K562 (cell line): ENCODE measurements around the gene WNT16. TPM values are rescaled to one million over a fixed set of nuclear protein-coding genes. Genes with fewer than 3 reads are reported as not detected.

Experiments
- ASH1L ChIP-seq: fragments of 450-650 bp; IDR thresholded peaks from 2 replicates; pipeline ENCODE4 v1.6.1; 2018; ENCODE audit warnings: borderline replicate concordance, mild to moderate bottlenecking, low read depth; ENCODE audit not compliant: partially characterized antibody
- CHD7 ChIP-seq: fragments of 200-600 bp; sonication (generic); IDR thresholded peaks from one replicate; pipeline ENCODE4 v1.6.1; 2012; ENCODE audit warnings: mild to moderate bottlenecking, low read depth, low read length, inconsistent platforms
- polyA plus RNA-seq, 8 experiments: library from polyadenylated mRNA; depleted of rRNA in 4 of 8; stranded (reverse) in 5 of 8; unstranded in 3 of 8; fragments of >200 nt; fragmentation: Nextera tagmentation in 2 of 8; fragmentation: Illumina TruSeq in 1 of 8; extraction: Ambion mirVana in 2 of 8; extraction: Trizol in 1 of 8; gene quantifications; 2 replicates each; pipeline versions ENCODE4 v1.2.1 to v1.2.3, GENCODE V29; 2011 to 2014; ENCODE audit warnings: inconsistent platforms in 1 of 8, missing spikeins in 1 of 8
- total RNA-seq, 7 experiments: library from RNA; depleted of rRNA in 6 of 7; stranded (reverse); fragments of >200 nt in 6 of 7; fragmentation: Illumina TruSeq in 2 of 7; extraction: Trizol in 2 of 7; gene quantifications; 2 replicates each; pipeline versions ENCODE4 v1.2.1 to v1.2.3, GENCODE V29; 2011 to 2021; ENCODE audit warnings: low replicate concordance in 1 of 7
- TF ChIP-seq, protein P1 (sequence below), 2 experiments: fragments of 450-650 bp in 1 of 2; IDR thresholded peaks; 2 replicates each; pipeline ENCODE4 v1.6.1; 2011 to 2017; ENCODE audit warnings: low read depth in 2 of 2, antibody characterized with exemption in 1 of 2, borderline replicate concordance in 1 of 2, low read length in 1 of 2, mild to moderate bottlenecking in 1 of 2, mixed read lengths in 1 of 2; ENCODE audit not compliant: control insufficient read depth in 1 of 2

Gene WNT16
- total and polyA plus RNA-seq, 9 of the 15 experiments (the other 6 are each of a cell fraction or from before 2014, with no cell fraction given) = 0.06 to 0.07 TPM; not detected in 7

DNA sequence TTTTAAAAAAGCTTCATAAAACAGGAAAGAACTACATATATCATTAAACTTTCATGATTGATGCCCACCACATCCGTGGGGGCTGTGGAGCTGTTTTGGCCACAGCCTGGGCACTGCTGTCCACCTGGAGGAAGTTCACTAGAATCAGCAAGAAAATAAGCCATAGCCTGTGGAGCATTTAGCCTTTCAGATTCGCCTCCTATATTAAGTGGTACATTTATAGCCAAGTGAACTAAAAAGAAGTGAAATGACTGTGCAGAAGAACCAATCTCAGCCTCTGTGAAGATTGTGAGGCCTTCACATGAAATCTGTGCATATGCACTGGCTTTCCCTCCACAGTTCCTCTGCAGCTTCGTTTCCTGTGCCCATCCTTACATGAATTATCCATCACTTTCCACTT is 23.5 kb downstream of the WNT16 start (continued):
- TF ChIP-seq CHD7 (no peak), ASH1L (no peak)
- TF ChIP-seq, protein P1, sequence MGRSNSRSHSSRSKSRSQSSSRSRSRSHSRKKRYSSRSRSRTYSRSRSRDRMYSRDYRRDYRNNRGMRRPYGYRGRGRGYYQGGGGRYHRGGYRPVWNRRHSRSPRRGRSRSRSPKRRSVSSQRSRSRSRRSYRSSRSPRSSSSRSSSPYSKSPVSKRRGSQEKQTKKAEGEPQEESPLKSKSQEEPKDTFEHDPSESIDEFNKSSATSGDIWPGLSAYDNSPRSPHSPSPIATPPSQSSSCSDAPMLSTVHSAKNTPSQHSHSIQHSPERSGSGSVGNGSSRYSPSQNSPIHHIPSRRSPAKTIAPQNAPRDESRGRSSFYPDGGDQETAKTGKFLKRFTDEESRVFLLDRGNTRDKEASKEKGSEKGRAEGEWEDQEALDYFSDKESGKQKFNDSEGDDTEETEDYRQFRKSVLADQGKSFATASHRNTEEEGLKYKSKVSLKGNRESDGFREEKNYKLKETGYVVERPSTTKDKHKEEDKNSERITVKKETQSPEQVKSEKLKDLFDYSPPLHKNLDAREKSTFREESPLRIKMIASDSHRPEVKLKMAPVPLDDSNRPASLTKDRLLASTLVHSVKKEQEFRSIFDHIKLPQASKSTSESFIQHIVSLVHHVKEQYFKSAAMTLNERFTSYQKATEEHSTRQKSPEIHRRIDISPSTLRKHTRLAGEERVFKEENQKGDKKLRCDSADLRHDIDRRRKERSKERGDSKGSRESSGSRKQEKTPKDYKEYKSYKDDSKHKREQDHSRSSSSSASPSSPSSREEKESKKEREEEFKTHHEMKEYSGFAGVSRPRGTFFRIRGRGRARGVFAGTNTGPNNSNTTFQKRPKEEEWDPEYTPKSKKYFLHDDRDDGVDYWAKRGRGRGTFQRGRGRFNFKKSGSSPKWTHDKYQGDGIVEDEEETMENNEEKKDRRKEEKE (IDR thresholded peaks at IDR 0.05; ENCODE audit: borderline replicate concordance in 1 of 2, control insufficient read depth in 1 of 2, low read depth in 2 of 2, low read length in 1 of 2) = no peak
- TF ChIP-seq, all 486 proteins: peak for 0
